H1 (cell line): ENCODE measurements around the gene TENT4A. TPM values are rescaled to one million over a fixed set of nuclear protein-coding genes. Genes with fewer than 3 reads are reported as not detected.
A peak's percentile ranks its signal among the peaks of the same experiment; 100 is the strongest.

Experiments
- CTCF ChIA-PET: fragments of 300-600 bp; sonication (Branson Sonifier 250); formaldehyde crosslinking; loops from one replicate; lab custom pipeline; 2021; ENCODE audit not compliant: partially characterized antibody; lab: Charles Lee
- POLR2A ChIA-PET: fragments of 300-600 bp; sonication (Branson Sonifier 250); formaldehyde crosslinking; loops from one replicate; lab custom pipeline; 2021; ENCODE audit warnings: inconsistent platforms; ENCODE audit not compliant: partially characterized antibody; lab: Charles Lee
- DNase-seq, 2 experiments: peaks; one replicate each; pipeline versions ENCODE4 v3.0.0 to v3.0.0-alpha.2; 2010 to 2022; ENCODE audit warnings: low spot score in 2 of 2, low read depth in 1 of 2, mixed read lengths in 1 of 2
- FAIRE-seq: peaks from 2 replicates; lab custom pipeline; 2011; peaks lifted over from hg19 to GRCh38; lab: Jason Lieb, UNC
- H2AFZ ChIP-seq: 2 replicates; pipeline ENCODE4 v1.8.1; 2012; ENCODE audit warnings: low read length, inconsistent platforms
- H2AK5ac ChIP-seq: 2 replicates; pipeline ENCODE4 v1.6.1; 2013; ENCODE audit warnings: low read depth, low read length
- H2BK120ac ChIP-seq: replicated peaks from 2 replicates; pipeline ENCODE3; 2013; ENCODE audit warnings: low read depth, low read length, inconsistent platforms
- H2BK12ac ChIP-seq: 2 replicates; pipeline ENCODE4 v1.6.1; 2013; ENCODE audit warnings: low read depth, low read length
- H2BK15ac ChIP-seq: 2 replicates; pipeline ENCODE4 v1.6.1; 2013; ENCODE audit warnings: low read length
- H2BK20ac ChIP-seq: 2 replicates; pipeline ENCODE4 v1.6.1; 2013; ENCODE audit warnings: low read length
- H2BK5ac ChIP-seq: 2 replicates; pipeline ENCODE4 v1.6.1; 2013; ENCODE audit warnings: low read depth, low read length
- H3K14ac ChIP-seq: 2 replicates; pipeline ENCODE4 v1.6.1; 2013; ENCODE audit warnings: inconsistent platforms; ENCODE audit not compliant: insufficient read length
- H3K18ac ChIP-seq: 2 replicates; pipeline ENCODE4 v1.6.1; 2013; ENCODE audit warnings: low read length; ENCODE audit errors: extremely low read depth
- H3K23ac ChIP-seq: 2 replicates; pipeline ENCODE4 v1.6.1; 2013; ENCODE audit warnings: inconsistent platforms; ENCODE audit not compliant: insufficient read length
- H3K23me2 ChIP-seq: 2 replicates; pipeline ENCODE4 v1.6.1; 2013; ENCODE audit warnings: low read depth, low read length
- H3K27ac ChIP-seq: 2 replicates; pipeline ENCODE4 v1.6.1; 2011; ENCODE audit warnings: low read depth, low read length, inconsistent platforms
- H3K27me3 ChIP-seq, 4 experiments: replicated peaks in 1 of 4; 1 replicate in 1 of 4; 2 replicates in 3 of 4; pipeline versions ENCODE4 v1.6.1 to v1.8.1; 2011 to 2013; ENCODE audit warnings: low read length in 3 of 4, mild to moderate bottlenecking in 3 of 4, inconsistent platforms in 2 of 4, mixed read lengths in 2 of 4, moderate library complexity in 1 of 4; ENCODE audit not compliant: control insufficient read depth in 3 of 4, insufficient read depth in 3 of 4; ENCODE audit errors: extremely low read depth in 1 of 4
- H3K36me3 ChIP-seq, 4 experiments: 2 replicates each; pipeline versions ENCODE4 v1.6.1 to v1.8.1; 2011 to 2013; ENCODE audit warnings: mild to moderate bottlenecking in 4 of 4, low read length in 3 of 4, moderate library complexity in 2 of 4, control low read depth in 1 of 4, inconsistent platforms in 1 of 4; ENCODE audit not compliant: insufficient read depth in 4 of 4, control insufficient read depth in 2 of 4
- H3K4ac ChIP-seq: replicated peaks from 2 replicates; pipeline ENCODE3; 2013; ENCODE audit warnings: low read length, low read depth, mixed read lengths, inconsistent platforms; ENCODE audit not compliant: insufficient read length
- H3K4me1 ChIP-seq, 4 experiments: replicated peaks in 1 of 4; 1 replicate in 1 of 4; 2 replicates in 3 of 4; pipeline versions ENCODE4 v1.6.1 to v1.8.1; 2011 to 2013; ENCODE audit warnings: low read length in 3 of 4, inconsistent platforms in 2 of 4, mixed read lengths in 1 of 4; ENCODE audit not compliant: insufficient read depth in 4 of 4, control insufficient read depth in 3 of 4
- H3K4me2 ChIP-seq, 2 experiments: 2 replicates each; pipeline versions ENCODE4 v1.6.1 to v1.8.1; 2011 to 2013; ENCODE audit warnings: low read depth in 2 of 2, low read length in 2 of 2, control low read depth in 1 of 2, inconsistent platforms in 1 of 2, mild to moderate bottlenecking in 1 of 2; ENCODE audit not compliant: insufficient read depth in 1 of 2
- H3K4me3 ChIP-seq, 4 experiments: fragments of 200-600, 300-600 bp in 1 of 4; sonication (generic), shearing (Covaris generic), sonication (Bioruptor Twin) in 1 of 4; 2 replicates each; pipeline versions ENCODE4 v1.5.1 to v1.8.1; 2011 to 2016; ENCODE audit warnings: low read length in 4 of 4, low read depth in 3 of 4, control low read depth in 2 of 4, inconsistent platforms in 2 of 4, mild to moderate bottlenecking in 2 of 4, mixed read lengths in 1 of 4, moderate library complexity in 1 of 4; ENCODE audit not compliant: insufficient read depth in 2 of 4; ENCODE audit errors: extremely low read depth in 1 of 4
- H3K56ac ChIP-seq: replicated peaks from 2 replicates; pipeline ENCODE3; 2013; ENCODE audit warnings: low read depth, mild to moderate bottlenecking, mixed read lengths, low read length, inconsistent platforms; ENCODE audit not compliant: insufficient read length
- H3K79me1 ChIP-seq: 2 replicates; pipeline ENCODE4 v1.6.1; 2013; ENCODE audit warnings: low read depth, low read length, control low read depth
- H3K79me2 ChIP-seq, 2 experiments: 2 replicates each; pipeline versions ENCODE4 v1.6.1 to v1.8.1; 2012 to 2013; ENCODE audit warnings: low read length in 2 of 2, mild to moderate bottlenecking in 2 of 2, inconsistent platforms in 1 of 2; ENCODE audit not compliant: insufficient read depth in 2 of 2, control insufficient read depth in 1 of 2
- H3K9ac ChIP-seq, 4 experiments: replicated peaks in 1 of 4; 1 replicate in 1 of 4; 2 replicates in 3 of 4; pipeline versions ENCODE4 v1.6.1 to v1.8.1; 2011 to 2013; ENCODE audit warnings: low read depth in 3 of 4, low read length in 3 of 4, control low read depth in 2 of 4, mild to moderate bottlenecking in 2 of 4, moderate library complexity in 2 of 4, inconsistent platforms in 1 of 4; ENCODE audit errors: extremely low read depth in 1 of 4
- H3K9me3 ChIP-seq, 2 experiments: 2 replicates each; pipeline versions ENCODE4 v1.6.1 to v1.8.1; 2012 to 2013; ENCODE audit warnings: mild to moderate bottlenecking in 2 of 2, moderate library complexity in 2 of 2, control low read depth in 1 of 2, inconsistent platforms in 1 of 2, low read depth in 1 of 2, low read length in 1 of 2, mixed read lengths in 1 of 2; ENCODE audit not compliant: insufficient read depth in 2 of 2
- H4K20me1 ChIP-seq, 2 experiments: replicated peaks in 1 of 2; 2 replicates each; pipeline versions ENCODE3 to v1.8.1; 2011 to 2013; ENCODE audit warnings: inconsistent platforms in 2 of 2, low read length in 2 of 2, mild to moderate bottlenecking in 1 of 2; ENCODE audit not compliant: insufficient read depth in 2 of 2, control insufficient read depth in 1 of 2
- H4K5ac ChIP-seq: 2 replicates; pipeline ENCODE4 v1.6.1; 2013; ENCODE audit warnings: low read length, low read depth, mixed read lengths, inconsistent platforms; ENCODE audit not compliant: insufficient read length
- H4K8ac ChIP-seq: 2 replicates; pipeline ENCODE4 v1.8.0; 2013; ENCODE audit warnings: mild to moderate bottlenecking, moderate library complexity, low read length, inconsistent platforms; ENCODE audit not compliant: insufficient read depth; ENCODE audit errors: extremely low read depth
- H4K91ac ChIP-seq: replicated peaks from 2 replicates; pipeline ENCODE3; 2013; ENCODE audit warnings: low read length, mixed read lengths, inconsistent platforms; ENCODE audit not compliant: insufficient read length
- BACH1 ChIP-seq: IDR thresholded peaks from 2 replicates; pipeline ENCODE4 v1.6.1; 2012; ENCODE audit warnings: low read length, improper control_type of control experiment
- EP300 ChIP-seq, 2 experiments: IDR thresholded peaks; 1 replicate in 1 of 2; 2 replicates in 1 of 2; pipeline ENCODE4 v1.6.1; 2011 to 2012; ENCODE audit warnings: low read depth in 2 of 2, low read length in 2 of 2, mild to moderate bottlenecking in 2 of 2, borderline replicate concordance in 1 of 2, inconsistent platforms in 1 of 2, moderate library complexity in 1 of 2
- GTF2F1 ChIP-seq: IDR thresholded peaks from 2 replicates; pipeline ENCODE4 v1.6.1; 2012; ENCODE audit warnings: low read depth, low read length, improper control_type of control experiment, borderline replicate concordance
- POLR2AphosphoS5 ChIP-seq: IDR thresholded peaks from 2 replicates; pipeline ENCODE4 v1.6.1; 2011; ENCODE audit warnings: low read depth, low read length
- RAD21 ChIP-seq, 2 experiments: IDR thresholded peaks in 1 of 2; conservative IDR thresholded peaks in 1 of 2; 2 replicates each; pipeline ENCODE4 v1.6.1; 2011; ENCODE audit warnings: low read depth in 2 of 2, low read length in 2 of 2, improper control_type of control experiment in 1 of 2, inconsistent platforms in 1 of 2, mild to moderate bottlenecking in 1 of 2, moderate library complexity in 1 of 2
- SAP30 ChIP-seq: fragments of 300-600 bp; sonication (generic); IDR thresholded peaks from 2 replicates; pipeline ENCODE4 v1.7.1; 2012; ENCODE audit warnings: low read length, moderate library complexity, mild to moderate bottlenecking, inconsistent platforms; ENCODE audit not compliant: insufficient read depth, insufficient replicate concordance
- SP1 ChIP-seq: IDR thresholded peaks from 2 replicates; pipeline ENCODE4 v1.6.1; 2011; ENCODE audit warnings: low read depth, low read length
- SP2 ChIP-seq: IDR thresholded peaks from 2 replicates; pipeline ENCODE4 v1.6.1; 2012; ENCODE audit warnings: mild to moderate bottlenecking, low read length, inconsistent platforms
- SRF ChIP-seq: IDR thresholded peaks from 2 replicates; pipeline ENCODE4 v1.6.1; 2011; ENCODE audit warnings: mild to moderate bottlenecking, low read depth, low read length, moderate library complexity
- TAF1 ChIP-seq: IDR thresholded peaks from 2 replicates; pipeline ENCODE4 v1.6.1; 2011; ENCODE audit warnings: mild to moderate bottlenecking, low read depth, low read length
- WGBS, 2 experiments: shearing (Covaris generic) in 1 of 2; methylation state at CpG; one replicate each; pipeline versions ENCODE4 v1.1.6 to v1.1.7; 2013 to 2015; ENCODE audit warnings: low lambda C conversion rate in 2 of 2, mixed read lengths in 2 of 2, inconsistent platforms in 1 of 2, low coverage in 1 of 2, missing lambda C conversion rate in 1 of 2; ENCODE audit not compliant: insufficient replicate concordance in 2 of 2, insufficient coverage in 1 of 2, insufficient read length in 1 of 2; ENCODE audit errors: extremely low coverage in 1 of 2, missing lambda C conversion rate in 1 of 2; 5-methylcytosine and 5-hydroxymethylcytosine counted together
- polyA plus RNA-seq, 7 experiments: library from polyadenylated mRNA; depleted of rRNA in 3 of 7; stranded (reverse) in 5 of 7; unstranded in 2 of 7; fragments of >200 nt in 5 of 7; fragments of 200-250 nt in 2 of 7; gene quantifications; 1 replicate in 5 of 7; 2 replicates in 1 of 7; 4 replicates in 1 of 7; pipeline versions ENCODE4 v1.2.1 to v1.2.3, GENCODE V29; 2011 to 2013; ENCODE audit warnings: missing spikeins in 2 of 7, mixed read lengths in 2 of 7
- total RNA-seq: library from RNA; stranded (reverse); fragmentation: NEBNext Ultra II Directional; extraction: Animal tissue kit (Norgen Biotek cat#: 25700); gene quantifications from 2 replicates; pipeline ENCODE4 v1.2.1, GENCODE V29; 2021

TENT4A gene
- total and polyA plus RNA-seq, 2 of the 8 experiments (the other 6 are each of a cell fraction or from before 2014, with no cell fraction given) = 8.9 to 25.1 TPM

GRCh38 chr5:6701491-6701890 lies 11.7 kb upstream of the TENT4A start:
- Histone ChIP-seq H3K27me3 (no peaks in the 10 kb centered on the region), H3K56ac (no peak overlapping the region), H3K36me3 (no peaks in the 10 kb centered on the region), H3K4me3 (no peak overlapping the region), H4K91ac (no peak overlapping the region), H3K9me3 (no peaks in the 10 kb centered on the region), H3K4ac (no peak overlapping the region), H2AK5ac (no peak overlapping the region), H3K23me2 (no peaks in the 10 kb centered on the region), H3K27ac (no peak overlapping the region), H3K79me1 (no peaks in the 10 kb centered on the region), H2BK20ac (no peak overlapping the region), H2AFZ (no peak overlapping the region; the same call in 1 of the 2 replicates), H3K18ac (no peak overlapping the region), H2BK120ac (no peak overlapping the region), H3K14ac (no peak overlapping the region), H2BK5ac (0 out of 2 replicates have a peak overlapping the region, but pooled peaks have one; percentile 32), H2BK12ac (no peak overlapping the region), H3K4me2 (no peak overlapping the region), H3K23ac (no peak overlapping the region), H3K9ac (no peak overlapping the region), H4K8ac (no peak overlapping the region), H3K4me1 (peaks cover 3 to 12% (median 6%) of the 10 kb centered on the region in 4 experiments; a peak in 6 of 7 replicates), H3K79me2 (no peaks in the 10 kb centered on the region), H4K5ac (no peak overlapping the region), H2BK15ac (no peak overlapping the region), H4K20me1 (no peaks in the 10 kb centered on the region)
- no peak for FAIRE-seq
- ChIA-PET CTCF (no interaction called here), POLR2A (interaction anchor here (1.2 to 1.4 kb wide), 3 partner anchors 10 to 34 kb away, joined by 4 to 9 read pairs (median 6); no protein-coding TSS in a partner anchor)
- 75% methylated on average over 12 of the region's 12 CpGs; no CpG with 5 or more reads in 1 of the 2 experiments for WGBS, 2 experiments
- no peak for DNase-seq
- TF ChIP-seq POLR2AphosphoS5 (no peak), SP2 (no peak), SP1 (no peak), TAF1 (no peak), RAD21 (IDR thresholded peaks at IDR 0.05 in 1 of 2, conservative IDR thresholded peaks at IDR 0.05 in 1 of 2; ENCODE audit: low read depth in 2 of 2, low read length in 2 of 2) (no peak), SRF (no peak), SAP30 (no peak), EP300 (IDR thresholded peaks at IDR 0.05; ENCODE audit: borderline replicate concordance in 1 of 2, low read depth in 2 of 2, low read length in 2 of 2) (no peak), BACH1 (no peak), GTF2F1 (no peak)
